NCI-H2196 treated with DMSO at 0.1 percent for 48 hours (cell line): Measurements from ENCODE around the gene UBA3.

Experiments used
- DNase-seq: peaks from one replicate; lab custom pipeline; 2025; ENCODE audit not compliant: unreplicated experiment; lab: John Stamatoyannopoulos, UW

The UBA3 gene

GRCh38 chr3:69099576-69099975 lies 19.4 kb upstream of the UBA3 start:
- DNase-seq, result no peak

- DNase-seq, result no peak
Observed at GRCh38 chr3:69097407-69098086, 17.4 kb upstream of the UBA3 start.

- no peak for DNase-seq
Observed at GRCh38 chr3:69096299-69096698, 16.1 kb upstream of the UBA3 start.

- DNase-seq, result no peak
Observed at GRCh38 chr3:69095636-69096035, 15.5 kb upstream of the UBA3 start.

GRCh38 chr3:69094467-69095205 lies 14.5 kb upstream of the UBA3 start:
- no peak for DNase-seq

GRCh38 chr3:69092030-69092516 lies 11.9 kb upstream of the UBA3 start:
- no peak for DNase-seq

- DNase-seq, result no peak
Observed at GRCh38 chr3:69091389-69092029, 11.3 kb upstream of the UBA3 start.

- no peak for DNase-seq
Observed at GRCh38 chr3:69090021-69090420, 9.9 kb upstream of the UBA3 start.

- no peak for DNase-seq
Observed at GRCh38 chr3:69088063-69088462, 7.9 kb upstream of the UBA3 start.

- no peak for DNase-seq
Observed at GRCh38 chr3:69087030-69087791, 7.0 kb upstream of the UBA3 start.

GRCh38 chr3:69085833-69086722 lies 5.9 kb upstream of the UBA3 start:
- peak; percentile 2 for DNase-seq

- no peak for DNase-seq
Observed at GRCh38 chr3:69085168-69085832, 5.1 kb upstream of the UBA3 start.

- DNase-seq, result peak; percentile 65
Observed at GRCh38 chr3:69084326-69085167, 4.4 kb upstream of the UBA3 start, which contains the start of gene ARL6IP5. ARL6IP5 (plus strand) TSS chr3:69084937; CDS start chr3:69085048, 111 bp downstream.

- DNase-seq, result no peak
Observed at GRCh38 chr3:69082805-69083204, 2.6 kb upstream of the UBA3 start.

GRCh38 chr3:69082361-69082760 lies 2.2 kb upstream of the UBA3 start:
- no peak for DNase-seq

- no peak for DNase-seq
Observed at GRCh38 chr3:69081583-69082262, 1.6 kb upstream of the UBA3 start.

- no peak for DNase-seq
Observed at GRCh38 chr3:69079269-69080159, 651 bp downstream of the UBA3 start.
